MM.1S (cell line): Measurements from ENCODE around the gene HEATR5A.

Experiments used
- EZH2 ChIP-seq: fragments of 300-600 bp; sonication (generic); optimal IDR thresholded peaks from 2 replicates; pipeline ENCODE3; 2017; ENCODE audit warnings: low read depth, mild to moderate bottlenecking, antibody characterized with exemption, low read length, mixed read lengths
- EZH2phosphoT487 ChIP-seq: fragments of 300-600 bp; sonication (generic); IDR thresholded peaks from 2 replicates; pipeline ENCODE4 v1.6.1; 2018; ENCODE audit warnings: antibody characterized with exemption, low read length
- TF ChIP-seq, protein P1 (sequence below): fragments of 300-600 bp; sonication (generic); IDR thresholded peaks from 2 replicates; pipeline ENCODE4 v1.5.1; 2016; ENCODE audit warnings: antibody characterized with exemption, low read length, mixed read lengths

DNA sequence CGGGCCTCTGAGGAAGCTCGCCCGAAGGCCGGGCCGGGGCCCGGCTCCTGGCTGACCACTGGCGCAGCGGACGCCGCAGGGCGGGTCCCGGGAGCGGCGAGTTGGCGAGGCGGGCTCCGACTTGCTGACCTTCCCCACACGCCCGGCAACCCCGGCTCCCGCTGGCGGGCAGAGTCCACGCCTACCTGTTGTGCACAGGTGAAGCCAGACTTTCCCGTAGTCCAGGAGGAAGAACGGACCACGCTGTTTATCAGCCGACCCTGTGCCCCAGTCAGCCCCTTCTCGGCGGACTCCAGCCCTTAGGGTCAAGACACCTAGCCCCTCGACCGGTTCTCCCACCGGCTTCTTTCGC, 407 bp downstream of the HEATR5A start:
- TF ChIP-seq, protein P1, sequence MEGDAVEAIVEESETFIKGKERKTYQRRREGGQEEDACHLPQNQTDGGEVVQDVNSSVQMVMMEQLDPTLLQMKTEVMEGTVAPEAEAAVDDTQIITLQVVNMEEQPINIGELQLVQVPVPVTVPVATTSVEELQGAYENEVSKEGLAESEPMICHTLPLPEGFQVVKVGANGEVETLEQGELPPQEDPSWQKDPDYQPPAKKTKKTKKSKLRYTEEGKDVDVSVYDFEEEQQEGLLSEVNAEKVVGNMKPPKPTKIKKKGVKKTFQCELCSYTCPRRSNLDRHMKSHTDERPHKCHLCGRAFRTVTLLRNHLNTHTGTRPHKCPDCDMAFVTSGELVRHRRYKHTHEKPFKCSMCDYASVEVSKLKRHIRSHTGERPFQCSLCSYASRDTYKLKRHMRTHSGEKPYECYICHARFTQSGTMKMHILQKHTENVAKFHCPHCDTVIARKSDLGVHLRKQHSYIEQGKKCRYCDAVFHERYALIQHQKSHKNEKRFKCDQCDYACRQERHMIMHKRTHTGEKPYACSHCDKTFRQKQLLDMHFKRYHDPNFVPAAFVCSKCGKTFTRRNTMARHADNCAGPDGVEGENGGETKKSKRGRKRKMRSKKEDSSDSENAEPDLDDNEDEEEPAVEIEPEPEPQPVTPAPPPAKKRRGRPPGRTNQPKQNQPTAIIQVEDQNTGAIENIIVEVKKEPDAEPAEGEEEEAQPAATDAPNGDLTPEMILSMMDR: no peak
- no peak for TF ChIP-seq EZH2
- no peak for TF ChIP-seq EZH2phosphoT487
